Fibroblast of mammary gland (primary cell): ENCODE data around the gene GM2A.
"Not testable (repeated sequence)": the region's sequence is repeated elsewhere in the genome, so short reads cannot be mapped to it uniquely, and the experiment has no call there.

ENCODE experiments used
- DNase-seq: peaks from one replicate; pipeline ENCODE4 v3.0.0-alpha.2; 2010; ENCODE audit warnings: low read depth
- H3K4me3 ChIP-seq: 2 replicates; pipeline ENCODE4 v1.5.1; 2011; ENCODE audit warnings: low read depth, mild to moderate bottlenecking, low read length, moderate library complexity; ENCODE audit not compliant: control insufficient read depth
- TF ChIP-seq, protein P1 (sequence below): conservative IDR thresholded peaks from 2 replicates; pipeline ENCODE4 v1.5.1; 2011; ENCODE audit warnings: low read depth, low read length, inconsistent platforms; ENCODE audit not compliant: control insufficient read depth, insufficient read depth

Gene GM2A

DNA sequence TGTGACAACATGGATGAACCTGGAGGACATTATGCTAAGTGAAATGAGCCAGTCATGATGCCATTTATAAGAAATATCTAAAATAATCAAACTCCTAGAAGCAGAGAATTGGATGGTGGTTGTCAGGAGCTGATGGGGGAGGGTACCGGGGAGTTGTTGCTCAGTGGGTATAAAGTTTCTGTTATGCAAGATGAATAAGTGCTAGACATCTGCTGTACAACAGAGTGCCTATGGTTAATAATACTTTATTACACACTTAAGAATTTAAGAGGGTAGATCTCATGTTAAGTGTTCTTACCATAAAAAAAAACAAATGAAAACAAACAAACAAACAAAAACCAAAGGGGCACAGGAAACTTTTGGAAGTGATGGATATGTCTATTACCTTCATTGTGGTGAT, 16.1 kb upstream of the GM2A start:
- no peak for DNase-seq
- H3K4me3 ChIP-seq, result no peak overlapping the region
- TF ChIP-seq, protein P1, sequence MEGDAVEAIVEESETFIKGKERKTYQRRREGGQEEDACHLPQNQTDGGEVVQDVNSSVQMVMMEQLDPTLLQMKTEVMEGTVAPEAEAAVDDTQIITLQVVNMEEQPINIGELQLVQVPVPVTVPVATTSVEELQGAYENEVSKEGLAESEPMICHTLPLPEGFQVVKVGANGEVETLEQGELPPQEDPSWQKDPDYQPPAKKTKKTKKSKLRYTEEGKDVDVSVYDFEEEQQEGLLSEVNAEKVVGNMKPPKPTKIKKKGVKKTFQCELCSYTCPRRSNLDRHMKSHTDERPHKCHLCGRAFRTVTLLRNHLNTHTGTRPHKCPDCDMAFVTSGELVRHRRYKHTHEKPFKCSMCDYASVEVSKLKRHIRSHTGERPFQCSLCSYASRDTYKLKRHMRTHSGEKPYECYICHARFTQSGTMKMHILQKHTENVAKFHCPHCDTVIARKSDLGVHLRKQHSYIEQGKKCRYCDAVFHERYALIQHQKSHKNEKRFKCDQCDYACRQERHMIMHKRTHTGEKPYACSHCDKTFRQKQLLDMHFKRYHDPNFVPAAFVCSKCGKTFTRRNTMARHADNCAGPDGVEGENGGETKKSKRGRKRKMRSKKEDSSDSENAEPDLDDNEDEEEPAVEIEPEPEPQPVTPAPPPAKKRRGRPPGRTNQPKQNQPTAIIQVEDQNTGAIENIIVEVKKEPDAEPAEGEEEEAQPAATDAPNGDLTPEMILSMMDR, result no peak

- H3K4me3 ChIP-seq, result no peak overlapping the region
- DNase-seq, result no peak
- TF ChIP-seq, protein P1, result no peak
These were observed 15.3 kb upstream of the GM2A start for GRCh38 chr5:151237685-151238084.

- H3K4me3 ChIP-seq, result no peak overlapping the region
- TF ChIP-seq, protein P1, result no peak
These were observed 14.7 kb upstream of the GM2A start for GRCh38 chr5:151238303-151238741.

GRCh38 chr5:151239237-151239861, 13.6 kb upstream of the GM2A start:
- peak; percentile 72 for DNase-seq
- peak overlapping the region; percentile 13 for H3K4me3 ChIP-seq
- TF ChIP-seq, protein P1, result peak; percentile 96

More at GRCh38 chr5:151238303-151238741, 14.7 kb upstream of the GM2A start:
- no peak for DNase-seq

DNA sequence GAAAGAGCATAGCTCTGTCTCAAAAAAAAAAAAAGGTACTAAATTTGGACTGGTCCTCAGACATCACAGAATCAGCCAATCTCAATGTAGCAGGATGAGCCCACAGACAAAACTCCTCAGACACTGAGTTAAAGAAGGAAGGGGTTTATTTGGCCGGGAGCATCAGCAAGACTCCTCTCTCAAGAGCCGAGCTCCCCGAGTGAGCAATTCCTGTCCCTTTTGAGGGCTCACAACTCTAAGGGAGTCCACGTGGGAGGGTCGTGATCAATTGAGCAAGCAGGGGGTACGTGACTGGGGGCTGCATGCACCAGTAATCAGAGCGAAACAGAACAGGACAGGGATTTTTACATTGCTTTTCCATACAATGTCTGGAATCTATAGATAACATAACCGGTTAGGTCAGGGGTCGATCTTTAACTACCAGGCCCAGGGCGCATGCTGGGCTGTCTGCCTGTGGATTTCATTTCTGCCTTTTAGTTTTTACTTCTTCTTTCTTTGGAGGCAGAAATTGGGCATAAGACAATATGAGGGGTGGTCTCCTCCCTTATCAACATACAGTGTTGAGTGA, 12.6 kb upstream of the GM2A start:
- not testable (repeated sequence) for DNase-seq

DNA sequence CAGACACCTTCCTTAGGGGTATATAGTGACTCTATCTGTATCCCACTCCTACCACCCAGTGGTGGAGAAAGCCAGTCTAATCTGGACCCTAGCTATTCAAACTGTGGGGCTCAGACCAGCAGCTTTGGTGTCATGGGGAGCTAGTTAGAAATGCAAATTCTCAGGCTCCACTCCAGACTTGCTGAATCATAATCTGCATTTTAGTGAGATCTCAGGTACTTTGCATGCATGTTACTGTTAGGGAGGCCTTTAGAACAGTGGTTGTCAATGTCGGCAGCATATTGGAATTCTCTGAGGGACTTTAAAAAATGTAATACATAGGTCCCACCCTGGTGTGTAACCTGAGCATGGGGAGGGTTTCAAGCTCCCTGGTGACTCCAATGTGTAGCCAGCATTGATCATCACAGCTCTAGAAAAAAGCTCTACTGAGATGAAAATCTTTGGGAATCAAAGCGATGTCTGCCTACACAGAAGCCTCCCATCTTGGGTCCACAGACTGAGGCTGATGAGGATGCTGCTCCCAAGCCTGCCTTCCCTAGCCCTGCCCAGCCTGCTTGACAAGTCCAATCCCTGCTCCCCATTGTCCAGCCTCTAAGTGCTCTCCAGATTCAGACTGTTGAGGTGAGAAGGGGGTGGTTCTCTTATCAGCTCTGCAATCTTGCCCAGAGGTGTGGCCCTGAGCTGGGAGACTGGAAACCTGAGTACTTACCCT, 11.9 kb upstream of the GM2A start:
- TF ChIP-seq, protein P1, result no peak
- DNase-seq, result no peak
- H3K4me3 ChIP-seq, result no peak overlapping the region

More for the DNA sequence above, 12.6 kb upstream of the GM2A start:
- not testable (repeated sequence) for H3K4me3 ChIP-seq

DNA sequence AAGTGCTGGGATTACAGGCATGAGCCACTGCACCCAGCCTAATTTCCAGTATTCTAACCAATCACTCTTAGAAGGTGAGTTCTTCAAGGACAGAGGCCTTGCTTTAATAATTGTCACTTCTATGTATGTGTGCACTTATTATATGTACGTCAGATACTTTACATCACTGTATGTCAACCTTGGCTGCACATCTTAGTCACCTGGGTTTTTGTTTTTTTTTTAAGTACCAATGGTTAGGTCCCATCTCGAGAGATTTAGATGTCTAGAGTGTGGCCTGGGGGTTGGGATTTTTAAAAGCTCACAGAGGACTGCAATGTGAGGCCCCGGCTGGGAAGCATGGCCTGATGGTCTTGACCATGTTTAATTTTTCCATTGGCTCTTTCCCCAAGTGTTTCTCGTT, 9.9 kb upstream of the GM2A start:
- no peak for DNase-seq
- no peak overlapping the region for H3K4me3 ChIP-seq
- TF ChIP-seq, protein P1, result no peak
